Stimulated activated CD4-positive, alpha-beta T cell treated with anti-CD3 and anti-CD28 coated beads, Interleukin-4, amount 100 ng/mL, for 1 hour (primary cell): ENCODE results near the gene ZC3H12C.
"Not testable (repeated sequence)": the region's sequence is repeated elsewhere in the genome, so short reads cannot be mapped to it uniquely, and the experiment has no call there.

Source experiments
- DNase-seq: peaks from one replicate; pipeline ENCODE4 v3.0.0-alpha.2; 2020

Gene ZC3H12C

GRCh38 chr11:110186456-110186855 lies 93.3 kb downstream of the ZC3H12C start:
- DNase-seq, result no peak

- DNase-seq, result no peak
Observed at GRCh38 chr11:110186867-110187266, 93.7 kb downstream of the ZC3H12C start.

GRCh38 chr11:110187731-110188130 lies 94.5 kb downstream of the ZC3H12C start:
- no peak for DNase-seq

GRCh38 chr11:110190885-110191284 lies 97.7 kb downstream of the ZC3H12C start:
- no peak for DNase-seq

GRCh38 chr11:110192604-110193282 lies 99.6 kb downstream of the ZC3H12C start:
- DNase-seq, result not testable (repeated sequence)

- DNase-seq, result not testable (repeated sequence)
Observed at GRCh38 chr11:110194211-110194766, 101.1 kb downstream of the ZC3H12C start.

GRCh38 chr11:110196241-110196754 lies 103.1 kb downstream of the ZC3H12C start:
- DNase-seq, result no peak

GRCh38 chr11:110196884-110197420 lies 103.8 kb downstream of the ZC3H12C start:
- DNase-seq, result no peak

- no peak for DNase-seq
Observed at GRCh38 chr11:110198031-110198729, 105.0 kb downstream of the ZC3H12C start.

GRCh38 chr11:110199184-110199981 lies 106.2 kb downstream of the ZC3H12C start:
- DNase-seq, result no peak

GRCh38 chr11:110200241-110200640 lies 107.0 kb downstream of the ZC3H12C start:
- no peak for DNase-seq

GRCh38 chr11:110200836-110201235 lies 107.6 kb downstream of the ZC3H12C start:
- no peak for DNase-seq

GRCh38 chr11:110207123-110207522 lies 113.9 kb downstream of the ZC3H12C start:
- DNase-seq, result no peak

GRCh38 chr11:110208678-110209312 lies 115.6 kb downstream of the ZC3H12C start:
- peak; percentile 8 for DNase-seq

- DNase-seq, result not testable (repeated sequence)
Observed at GRCh38 chr11:110209313-110209694, 116.1 kb downstream of the ZC3H12C start.

GRCh38 chr11:110217223-110217877 lies 124.2 kb downstream of the ZC3H12C start:
- no peak for DNase-seq

GRCh38 chr11:110217936-110218335 lies 124.7 kb downstream of the ZC3H12C start:
- DNase-seq, result no peak

GRCh38 chr11:110219006-110219785 lies 126.0 kb downstream of the ZC3H12C start:
- no peak for DNase-seq
